Uterus (tissue), 4 donors: ENCODE data around the gene PRRT1B. TPM values are rescaled to one million over a fixed set of nuclear protein-coding genes. Genes with fewer than 3 reads are reported as not detected.
A peak's percentile ranks its signal among the peaks of the same experiment; 100 is the strongest.

Experiments
- DNase-seq, 2 donors: peaks; one replicate each; pipeline ENCODE4 v3.0.0-alpha.2; 2019 to 2020
- H3K27ac ChIP-seq, 2 donors: fragments of 200-600 bp; sonication (generic); 1 replicate in 1 of 2; 2 replicates in 1 of 2; pipeline ENCODE4 v1.5.1; 2016 to 2018
- H3K27me3 ChIP-seq, 2 donors: fragments of 200-600 bp; sonication (generic); one replicate each; pipeline ENCODE4 v1.5.1; 2018 to 2019; ENCODE audit warnings: control low read depth in 1 of 2
- H3K36me3 ChIP-seq, 2 donors: fragments of 200-600 bp; sonication (generic); one replicate each; pipeline ENCODE4 v1.5.1; 2019; ENCODE audit warnings: control low read depth in 1 of 2
- H3K4me1 ChIP-seq, 2 donors: fragments of 200-600 bp; sonication (generic); one replicate each; pipeline ENCODE4 v1.5.1; 2018 to 2019; ENCODE audit warnings: control low read depth in 1 of 2
- H3K4me3 ChIP-seq, 2 donors: fragments of 200-600 bp; sonication (generic); 1 replicate in 1 of 2; 2 replicates in 1 of 2; pipeline ENCODE4 v1.5.1; 2018 to 2019; ENCODE audit warnings: mild to moderate bottlenecking in 1 of 2
- H3K9me3 ChIP-seq, 2 donors: fragments of 200-600 bp; sonication (generic); one replicate each; pipeline ENCODE4 v1.5.1; 2019; ENCODE audit warnings: control low read depth in 1 of 2
- POLR2A ChIP-seq, 2 donors: fragments of 450-650 bp; IDR thresholded peaks; one replicate each; pipeline ENCODE4 v1.6.1; 2016; ENCODE audit warnings: antibody characterized with exemption in 2 of 2, mild to moderate bottlenecking in 1 of 2, moderate library complexity in 1 of 2
- intact Hi-C: fragments of 100-400 bp; cut with DNase I; formaldehyde crosslinking; loops from one replicate; pipeline ENCODE4 v1.15.1; 2023; ENCODE audit warnings: low total_unique reads
- total RNA-seq, 4 donors: library from RNA; depleted of rRNA in 3 of 4; stranded (reverse); fragments of >200 nt in 3 of 4; gene quantifications; one replicate each; pipeline versions ENCODE4 v1.1.0 to v1.2.4, GENCODE V29; 2014 to 2023
- TF ChIP-seq, protein P1 (sequence below), 4 experiments: fragments of 200-600 bp in 2 of 4; fragments of 450-650 bp in 2 of 4; sonication (generic) in 2 of 4; IDR thresholded peaks; one replicate each; pipeline ENCODE4 v1.5.1; 2016 to 2019; ENCODE audit warnings: antibody characterized with exemption in 4 of 4, mild to moderate bottlenecking in 2 of 4, moderate library complexity in 1 of 4
- donor health status: DM: yes; HTN: yes; CAD: no.

Gene PRRT1B
- total RNA-seq, 4 donors from 2014 or later: not detected

- H3K36me3 ChIP-seq: no peaks in the 10 kb centered on the region
- DNase-seq: no peak
These were observed 36.7 kb downstream of the PRRT1B start for GRCh38 chr9:131582056-131582455.

DNA sequence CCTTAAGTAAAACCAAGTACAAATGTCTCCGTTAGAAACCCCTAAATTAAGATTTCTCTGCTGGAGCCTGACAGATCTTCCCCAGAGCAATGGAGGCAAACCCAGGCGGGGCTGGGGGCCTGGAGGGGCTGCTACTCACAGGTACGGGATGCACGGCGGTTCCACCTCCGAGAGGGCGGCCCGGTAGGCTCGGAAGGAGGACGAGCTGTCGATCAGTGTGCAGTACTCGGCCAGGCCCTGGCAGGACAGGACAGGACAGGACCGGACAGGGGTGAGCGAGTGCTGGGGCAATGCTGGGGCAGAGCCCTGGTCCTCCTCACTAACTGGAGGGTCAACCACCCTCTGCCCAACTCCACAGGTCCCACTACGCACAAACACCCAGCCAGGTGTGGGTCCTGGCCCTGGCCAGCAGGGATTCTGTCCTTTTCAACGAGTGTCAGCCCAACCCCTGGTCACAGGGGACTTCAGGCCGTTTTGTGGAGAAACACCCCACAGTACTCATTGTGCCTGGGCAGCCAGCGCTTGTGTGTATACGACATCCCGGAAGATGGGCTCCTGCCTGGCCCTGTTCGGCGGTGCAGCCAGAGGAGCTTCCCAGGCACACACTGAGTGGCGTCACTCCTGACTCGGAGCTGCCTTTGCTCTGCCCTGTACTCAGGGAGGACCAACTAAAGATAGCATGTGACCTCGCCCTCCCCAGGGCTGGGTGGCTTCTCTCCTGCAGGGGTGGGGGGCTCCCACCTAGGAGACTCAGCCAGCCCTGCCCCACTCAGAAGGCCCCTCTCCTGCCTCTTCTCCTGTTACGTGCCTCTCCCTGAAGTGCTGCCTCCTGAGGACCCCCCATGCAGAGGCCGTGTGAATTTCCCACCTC lies 37.4 kb downstream of the PRRT1B start:
- peak in 1 of 2 donors; percentile 11 for DNase-seq
- Histone ChIP-seq H3K27me3 (no peaks in the 10 kb centered on the region), H3K4me1 (no peaks in the 10 kb centered on the region), H3K36me3 (no peaks in the 10 kb centered on the region), H3K27ac (no peak overlapping the region), H3K4me3 (no peak overlapping the region), H3K9me3 (no peaks in the 10 kb centered on the region)
- TF ChIP-seq, protein P1, sequence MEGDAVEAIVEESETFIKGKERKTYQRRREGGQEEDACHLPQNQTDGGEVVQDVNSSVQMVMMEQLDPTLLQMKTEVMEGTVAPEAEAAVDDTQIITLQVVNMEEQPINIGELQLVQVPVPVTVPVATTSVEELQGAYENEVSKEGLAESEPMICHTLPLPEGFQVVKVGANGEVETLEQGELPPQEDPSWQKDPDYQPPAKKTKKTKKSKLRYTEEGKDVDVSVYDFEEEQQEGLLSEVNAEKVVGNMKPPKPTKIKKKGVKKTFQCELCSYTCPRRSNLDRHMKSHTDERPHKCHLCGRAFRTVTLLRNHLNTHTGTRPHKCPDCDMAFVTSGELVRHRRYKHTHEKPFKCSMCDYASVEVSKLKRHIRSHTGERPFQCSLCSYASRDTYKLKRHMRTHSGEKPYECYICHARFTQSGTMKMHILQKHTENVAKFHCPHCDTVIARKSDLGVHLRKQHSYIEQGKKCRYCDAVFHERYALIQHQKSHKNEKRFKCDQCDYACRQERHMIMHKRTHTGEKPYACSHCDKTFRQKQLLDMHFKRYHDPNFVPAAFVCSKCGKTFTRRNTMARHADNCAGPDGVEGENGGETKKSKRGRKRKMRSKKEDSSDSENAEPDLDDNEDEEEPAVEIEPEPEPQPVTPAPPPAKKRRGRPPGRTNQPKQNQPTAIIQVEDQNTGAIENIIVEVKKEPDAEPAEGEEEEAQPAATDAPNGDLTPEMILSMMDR (IDR thresholded peaks at IDR 0.05): no peak
- no peak for TF ChIP-seq POLR2A (IDR thresholded peaks at IDR 0.05)
- intact Hi-C loops: no loop called here

More at GRCh38 chr9:131582056-131582455, 36.7 kb downstream of the PRRT1B start:
- H3K27me3 ChIP-seq: no peaks in the 10 kb centered on the region
- H3K9me3 ChIP-seq: no peaks in the 10 kb centered on the region
- TF ChIP-seq, protein P1 (IDR thresholded peaks at IDR 0.05): no peak
- no peak for TF ChIP-seq POLR2A (IDR thresholded peaks at IDR 0.05)
- intact Hi-C loops: no loop called here
- no peak overlapping the region for H3K4me3 ChIP-seq
- no peak overlapping the region for H3K27ac ChIP-seq
- H3K4me1 ChIP-seq: no peaks in the 10 kb centered on the region

GRCh38 chr9:131583337-131583645 lies 38.0 kb downstream of the PRRT1B start:
- no peaks in the 10 kb centered on the region for H3K36me3 ChIP-seq
- TF ChIP-seq POLR2A (IDR thresholded peaks at IDR 0.05): no peak
- TF ChIP-seq, protein P1 (IDR thresholded peaks at IDR 0.05): no peak
- H3K27ac ChIP-seq: no peak overlapping the region
- H3K27me3 ChIP-seq: no peaks in the 10 kb centered on the region
- H3K4me3 ChIP-seq: no peak overlapping the region
- H3K4me1 ChIP-seq: no peaks in the 10 kb centered on the region
- H3K9me3 ChIP-seq: no peaks in the 10 kb centered on the region
- no peak for DNase-seq
- intact Hi-C loops: no loop called here

DNA sequence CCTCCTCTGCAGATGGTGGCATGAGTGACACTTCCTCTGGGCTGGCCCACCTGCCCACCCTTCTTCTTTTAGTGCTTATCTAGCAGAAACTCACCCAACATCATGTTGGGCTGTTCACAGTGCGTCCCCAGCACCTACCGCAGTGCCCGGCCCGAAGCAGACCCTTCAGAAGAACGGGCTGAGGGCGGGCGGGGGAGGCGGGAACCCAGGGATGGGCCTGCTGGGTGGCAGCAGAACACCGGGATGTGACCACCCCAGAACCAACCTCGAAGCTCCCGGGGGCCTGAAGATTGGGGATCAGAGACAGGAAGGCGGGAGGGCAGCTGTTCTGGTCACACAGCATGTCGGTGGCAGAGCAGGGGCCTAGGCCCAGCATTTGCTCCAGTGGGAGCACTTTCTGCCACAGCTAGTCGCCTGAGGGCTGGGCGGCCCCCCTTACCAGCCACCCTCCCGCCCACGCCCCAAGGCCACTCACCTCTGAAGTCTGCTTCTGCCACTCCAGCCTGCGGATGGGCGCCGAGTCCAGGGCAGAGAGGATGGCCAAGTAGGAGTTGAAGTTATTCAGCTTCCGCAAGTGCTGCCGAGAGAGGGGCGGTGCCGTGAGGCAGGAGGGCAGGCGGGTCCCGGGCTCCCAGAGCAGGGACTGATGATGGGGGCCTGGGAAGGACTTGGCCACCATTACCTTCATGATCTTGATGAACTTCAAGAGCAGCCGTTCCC lies 38.7 kb downstream of the PRRT1B start:
- Histone ChIP-seq H3K4me3 (no peak overlapping the region), H3K4me1 (no peaks in the 10 kb centered on the region), H3K27ac (no peak overlapping the region), H3K9me3 (no peaks in the 10 kb centered on the region), H3K36me3 (no peaks in the 10 kb centered on the region), H3K27me3 (no peaks in the 10 kb centered on the region)
- no peak for TF ChIP-seq POLR2A (IDR thresholded peaks at IDR 0.05)
- TF ChIP-seq, protein P1 (IDR thresholded peaks at IDR 0.05): no peak
- DNase-seq: no peak
- intact Hi-C loops: no loop called here

GRCh38 chr9:131584858-131585257 lies 39.5 kb downstream of the PRRT1B start:
- Histone ChIP-seq H3K9me3 (no peaks in the 10 kb centered on the region), H3K4me1 (no peaks in the 10 kb centered on the region), H3K27me3 (no peaks in the 10 kb centered on the region), H3K4me3 (no peak overlapping the region), H3K36me3 (no peaks in the 10 kb centered on the region), H3K27ac (no peak overlapping the region)
- DNase-seq: no peak
- intact Hi-C loops: no loop called here
- TF ChIP-seq, protein P1 (IDR thresholded peaks at IDR 0.05): no peak
- no peak for TF ChIP-seq POLR2A (IDR thresholded peaks at IDR 0.05)
